ENCODE measurements around the gene FMOD. TPM values are rescaled to one million over a fixed set of nuclear protein-coding genes. Genes with fewer than 3 reads are reported as not detected.

FMOD gene
- total and polyA plus RNA-seq, 8 donors = 14.7 to 422 (median 37.9) TPM

DNA sequence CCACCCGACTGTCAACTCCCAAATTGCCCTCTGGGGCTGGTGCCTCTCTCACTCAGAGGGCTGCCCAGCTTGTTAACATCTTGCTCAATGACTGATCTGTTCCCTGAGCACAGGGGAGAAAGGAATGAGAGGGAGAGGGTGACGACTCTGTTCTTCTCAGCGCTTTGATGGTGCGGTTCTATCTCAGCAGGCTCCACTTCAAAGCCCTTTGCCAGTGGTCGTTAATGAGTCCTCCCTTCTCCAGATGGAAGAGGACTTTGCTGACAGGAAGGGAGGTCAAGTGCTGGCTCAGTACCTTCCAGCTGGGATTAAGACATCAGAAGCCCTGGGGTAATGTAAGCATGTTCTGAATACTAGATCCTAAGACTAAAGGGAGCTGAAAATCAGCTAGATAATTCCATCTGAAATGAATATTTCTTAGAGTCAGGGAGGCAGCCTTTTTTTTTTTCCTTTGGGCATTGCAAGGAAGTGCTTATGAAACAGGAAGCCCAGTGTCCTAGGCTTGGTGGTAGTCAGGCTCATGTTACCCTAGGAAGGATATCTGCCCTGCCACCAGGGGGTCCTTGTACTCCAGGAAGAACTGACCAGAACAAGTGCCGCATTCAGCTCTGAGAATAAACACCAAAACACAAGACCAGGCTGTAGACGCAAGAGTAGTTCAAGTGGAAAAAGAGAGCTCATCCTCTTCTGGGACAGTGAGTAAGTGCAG is 4.7 kb downstream of the FMOD start:
- DNase-seq = no peak
- TF ChIP-seq POLR2AphosphoS5 (IDR thresholded peaks at IDR 0.05) (no peak), EP300 (IDR thresholded peaks at IDR 0.05) (no peak), CTCF (IDR thresholded peaks at IDR 0.05) (peak in 1 of 7 experiments; percentile 6), POLR2A (IDR thresholded peaks at IDR 0.05) (no peak)
- H3K27ac ChIP-seq = peak overlapping the region in 4 of 5 donors; percentile 30 to 48 (median 38)
- no peak overlapping the region for H3K4me3 ChIP-seq
- no peaks in the 10 kb centered on the region for H3K27me3 ChIP-seq
- 40 to 66% (median 50%) methylated on average over 7 of the region's 7 CpGs for WGBS, 5 donors
- peaks cover 30 to 77% (median 54%) of the 10 kb centered on the region in 4 donors for H3K4me1 ChIP-seq
- H3K36me3 ChIP-seq = peaks cover 0 to 16% (median 10%) of the 10 kb centered on the region in 4 donors
- no peaks in the 10 kb centered on the region for H3K9me3 ChIP-seq
- intact Hi-C loops (cut with DNase I; ENCODE audit: low total_unique reads) = loop anchor here (5.0 kb wide), 1 partner anchor 96 kb away; no protein-coding TSS in a partner anchor

DNA sequence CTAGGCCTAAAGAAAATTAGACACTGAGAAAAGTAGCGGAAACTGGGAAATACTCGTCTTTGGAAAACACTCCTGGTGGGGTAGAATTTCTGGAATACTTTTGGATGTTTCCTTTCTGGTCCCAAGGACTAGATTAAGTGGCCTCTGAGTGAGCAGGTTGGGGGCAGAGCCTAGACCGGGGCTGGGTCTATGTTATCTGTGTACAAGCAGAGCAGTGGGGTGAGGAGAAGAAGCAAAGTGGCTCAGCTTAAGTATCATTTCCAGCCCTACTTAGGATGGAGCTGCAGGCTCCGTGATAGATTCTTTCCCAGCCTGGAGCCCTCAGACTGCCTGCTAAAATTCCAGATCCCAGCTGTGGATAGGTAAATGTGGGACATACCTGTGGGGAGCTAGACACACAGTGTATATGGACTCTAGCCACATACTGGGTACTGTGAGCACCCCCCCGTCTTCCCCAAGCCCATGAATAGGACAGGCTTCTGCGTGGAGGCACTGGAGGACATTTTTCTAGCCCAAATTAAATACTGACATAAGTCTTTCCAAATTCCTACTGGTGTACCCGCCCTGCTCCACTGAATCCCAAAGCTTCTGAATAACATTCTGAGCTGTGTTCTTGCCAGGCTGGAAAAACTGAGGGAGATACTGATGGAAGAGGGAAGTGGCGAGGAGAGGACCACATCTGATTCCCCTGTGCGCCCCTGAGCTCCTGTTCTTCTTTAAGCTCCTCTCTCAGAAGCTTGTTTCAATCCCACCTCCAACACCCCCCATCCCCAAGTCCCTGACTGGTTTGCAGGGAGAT is 6.8 kb downstream of the FMOD start:
- peaks cover 0 to 22% (median 13%) of the 10 kb centered on the region in 4 donors for H3K36me3 ChIP-seq
- no peak overlapping the region for H3K4me3 ChIP-seq
- peak overlapping the region in 3 of 5 donors; percentile 7 to 50 (median 11) for H3K27ac ChIP-seq
- no peaks in the 10 kb centered on the region for H3K27me3 ChIP-seq
- no peaks in the 10 kb centered on the region for H3K9me3 ChIP-seq
- DNase-seq = no peak
- TF ChIP-seq CTCF (IDR thresholded peaks at IDR 0.05) (no peak), POLR2A (IDR thresholded peaks at IDR 0.05) (no peak), EP300 (IDR thresholded peaks at IDR 0.05) (no peak), POLR2AphosphoS5 (IDR thresholded peaks at IDR 0.05) (no peak)
- 49 to 78% (median 56%) methylated on average over 9 of the region's 9 CpGs for WGBS, 5 donors
- intact Hi-C loops (cut with DNase I; ENCODE audit: low total_unique reads) = loop anchor here (5.0 kb wide), 1 partner anchor 143 kb away; no protein-coding TSS in a partner anchor
- H3K4me1 ChIP-seq = peaks cover 13 to 68% (median 42%) of the 10 kb centered on the region in 4 donors

GRCh38 chr1:203342192-203342940 is 8.6 kb downstream of the FMOD start:
- peak overlapping the region in 4 of 5 donors; percentile 25 to 50 (median 32) for H3K27ac ChIP-seq
- peak; percentile 71 to 87 for DNase-seq
- intact Hi-C loops (cut with DNase I; ENCODE audit: low total_unique reads) = loop anchor here (5.0 kb wide), 1 partner anchor 145 kb away; no protein-coding TSS in a partner anchor

More at GRCh38 chr1:203342192-203342940, 8.6 kb downstream of the FMOD start:
- H3K4me1 ChIP-seq = peaks cover 10 to 65% (median 31%) of the 10 kb centered on the region in 4 donors
- H3K27me3 ChIP-seq = no peaks in the 10 kb centered on the region
- H3K4me3 ChIP-seq = no peak overlapping the region
- H3K36me3 ChIP-seq = peaks cover 0 to 19% (median 9%) of the 10 kb centered on the region in 4 donors
- TF ChIP-seq POLR2A (IDR thresholded peaks at IDR 0.05) (no peak), CTCF (IDR thresholded peaks at IDR 0.05) (peak in 5 of 7 experiments; percentile 48 to 89 (median 74)), EP300 (IDR thresholded peaks at IDR 0.05) (no peak), POLR2AphosphoS5 (IDR thresholded peaks at IDR 0.05) (peak in 1 of 3 donors; percentile 22)
- H3K9me3 ChIP-seq = no peaks in the 10 kb centered on the region
- 43 to 63% (median 47%) methylated on average over 23 of the region's 23 CpGs for WGBS, 5 donors
